ENCODE results near the gene MEMO1. TPM values are rescaled to one million over a fixed set of nuclear protein-coding genes. Genes with fewer than 3 reads are reported as not detected.

MEMO1 gene
- polyA plus RNA-seq, 1 donor (not counting 4 experiments of a cell fraction or from before 2014, with no cell fraction given) = 125 TPM

- Histone ChIP-seq H3K27me3 (ENCODE audit: control insufficient read depth, extremely low read depth, insufficient read depth, low read length) (no peaks in the 10 kb centered on the region), H3K9ac (ENCODE audit: control insufficient read depth, extremely low read depth, insufficient read depth, low read length) (no peak overlapping the region), H3K4me2 (ENCODE audit: control insufficient read depth, extremely low read depth, insufficient read depth, low read depth, low read length) (no peak overlapping the region), H3K27ac (ENCODE audit: control insufficient read depth, insufficient read depth, low read length) (no peak overlapping the region), H3K9me1 (ENCODE audit: control insufficient read depth, extremely low read depth, insufficient read depth, low read length) (no peaks in the 10 kb centered on the region), H3K79me2 (ENCODE audit: control insufficient read depth, insufficient read depth, low read length) (peaks cover 6% of the 10 kb centered on the region), H3K4me1 (ENCODE audit: control insufficient read depth, extremely low read depth, insufficient read depth, low read length) (no peaks in the 10 kb centered on the region), H3K9me3 (ENCODE audit: control insufficient read depth, low read depth, low read length) (no peaks in the 10 kb centered on the region), H4K20me1 (ENCODE audit: control insufficient read depth, extremely low read depth, insufficient read depth, low read length) (no peaks in the 10 kb centered on the region), H2AFZ (ENCODE audit: control insufficient read depth, low read length) (no peak overlapping the region), H3K4me3 (ENCODE audit: control insufficient read depth in 2 of 3, extremely low read depth in 1 of 3, insufficient read depth in 2 of 3, low read depth in 1 of 3, low read length in 3 of 3) (no peak overlapping the region), H3K36me3 (ENCODE audit: control insufficient read depth in 2 of 2, extremely low read depth in 1 of 2, insufficient read depth in 2 of 2, low read length in 2 of 2) (peaks cover 0 to 1% of the 10 kb centered on the region in 2 experiments)
- FAIRE-seq (no peak), DNase-seq (ENCODE audit: low read depth, low spot score) (no peak)
- dilution Hi-C loops (cut with MboI; ENCODE audit: extremely low pct_ligation_motif_present, low sequenced_read_pairs) = no loop called here
- TF ChIP-seq CTCF (optimal IDR thresholded peaks at IDR 0.05 in 1 of 3, IDR thresholded peaks at IDR 0.05 in 1 of 3, conservative IDR thresholded peaks at IDR 0.05 in 1 of 3; ENCODE audit: extremely low read depth in 1 of 3, insufficient read depth in 2 of 3, low read length in 3 of 3) (no peak), EZH2 (IDR thresholded peaks at IDR 0.05; ENCODE audit: low read length) (no peak)
Measured at GRCh38 chr2:31923662-31924061, 87.1 kb downstream of the MEMO1 start.

GRCh38 chr2:31922542-31923408, 88.0 kb downstream of the MEMO1 start:
- Histone ChIP-seq H3K4me3 (ENCODE audit: control insufficient read depth in 2 of 3, extremely low read depth in 1 of 3, insufficient read depth in 2 of 3, low read depth in 1 of 3, low read length in 3 of 3) (no peak overlapping the region), H3K9me3 (ENCODE audit: control insufficient read depth, low read depth, low read length) (no peaks in the 10 kb centered on the region), H3K27me3 (ENCODE audit: control insufficient read depth, extremely low read depth, insufficient read depth, low read length) (no peaks in the 10 kb centered on the region), H3K9me1 (ENCODE audit: control insufficient read depth, extremely low read depth, insufficient read depth, low read length) (no peaks in the 10 kb centered on the region), H3K4me1 (ENCODE audit: control insufficient read depth, extremely low read depth, insufficient read depth, low read length) (no peaks in the 10 kb centered on the region), H3K36me3 (ENCODE audit: control insufficient read depth in 2 of 2, extremely low read depth in 1 of 2, insufficient read depth in 2 of 2, low read length in 2 of 2) (peaks cover 0 to 1% of the 10 kb centered on the region in 2 experiments), H3K79me2 (ENCODE audit: control insufficient read depth, insufficient read depth, low read length) (peaks cover 4% of the 10 kb centered on the region), H3K9ac (ENCODE audit: control insufficient read depth, extremely low read depth, insufficient read depth, low read length) (no peak overlapping the region), H3K4me2 (ENCODE audit: control insufficient read depth, extremely low read depth, insufficient read depth, low read depth, low read length) (no peak overlapping the region), H3K27ac (ENCODE audit: control insufficient read depth, insufficient read depth, low read length) (no peak overlapping the region), H4K20me1 (ENCODE audit: control insufficient read depth, extremely low read depth, insufficient read depth, low read length) (no peaks in the 10 kb centered on the region), H2AFZ (ENCODE audit: control insufficient read depth, low read length) (no peak overlapping the region)
- no peak for TF ChIP-seq CTCF (optimal IDR thresholded peaks at IDR 0.05 in 1 of 3, IDR thresholded peaks at IDR 0.05 in 1 of 3, conservative IDR thresholded peaks at IDR 0.05 in 1 of 3; ENCODE audit: extremely low read depth in 1 of 3, insufficient read depth in 2 of 3, low read length in 3 of 3)
- TF ChIP-seq EZH2 (IDR thresholded peaks at IDR 0.05; ENCODE audit: low read length) = no peak
- dilution Hi-C loops (cut with MboI; ENCODE audit: extremely low pct_ligation_motif_present, low sequenced_read_pairs) = no loop called here
- DNase-seq (ENCODE audit: low read depth, low spot score) (no peak), FAIRE-seq (peak; percentile 53)

Data from keratinocyte (primary cell).